Endodermal cell (in vitro differentiated cells): ENCODE data around the gene PPP1R14D. TPM values are rescaled to one million over a fixed set of nuclear protein-coding genes. Genes with fewer than 3 reads are reported as not detected.

Experiments
- DNase-seq: peaks from one replicate; pipeline ENCODE4 v3.0.0-alpha.2; 2017
- H3K27ac ChIP-seq: 2 replicates; pipeline ENCODE4 v1.5.1; 2013; ENCODE audit warnings: mild to moderate bottlenecking, low read depth, low read length, moderate library complexity
- H3K27me3 ChIP-seq: 2 replicates; pipeline ENCODE4 v1.6.1; 2013; ENCODE audit warnings: mild to moderate bottlenecking, low read length, moderate library complexity; ENCODE audit not compliant: insufficient read depth, control insufficient read depth, poor library complexity, severe bottlenecking
- H3K36me3 ChIP-seq: 2 replicates; pipeline ENCODE4 v1.7.0; 2013; ENCODE audit warnings: mild to moderate bottlenecking, low read length, moderate library complexity; ENCODE audit not compliant: control insufficient read depth, insufficient read depth
- H3K4me1 ChIP-seq: one replicate; pipeline ENCODE4 v1.7.0; 2013; ENCODE audit warnings: low read length; ENCODE audit not compliant: control insufficient read depth, insufficient read depth
- H3K4me3 ChIP-seq: 2 replicates; pipeline ENCODE4 v1.5.1; 2013; ENCODE audit warnings: mild to moderate bottlenecking, low read length, moderate library complexity
- H3K9ac ChIP-seq: 2 replicates; pipeline ENCODE4 v1.6.1; 2013; ENCODE audit warnings: mild to moderate bottlenecking, low read length, moderate library complexity; ENCODE audit not compliant: poor library complexity, severe bottlenecking; ENCODE audit errors: extremely low read depth
- H3K9me3 ChIP-seq: 2 replicates; pipeline ENCODE4 v1.6.1; 2013; ENCODE audit warnings: mild to moderate bottlenecking, low read length, moderate library complexity; ENCODE audit not compliant: control insufficient read depth
- H3K27ac Mint-ChIP-seq: 2 replicates; pipeline ENCODE4 v1.8.0; 2020; ENCODE audit warnings: mixed read lengths
- H3K27me3 Mint-ChIP-seq: 2 replicates; pipeline ENCODE4 v1.8.0; 2021; ENCODE audit warnings: mild to moderate bottlenecking, mixed read lengths; ENCODE audit not compliant: insufficient read depth
- H3K36me3 Mint-ChIP-seq: 2 replicates; pipeline ENCODE4 v1.8.0; 2020; ENCODE audit warnings: low read depth, mixed read lengths
- H3K4me1 Mint-ChIP-seq: 2 replicates; pipeline ENCODE4 v1.8.0; 2020; ENCODE audit warnings: mixed read lengths
- H3K4me3 Mint-ChIP-seq: 2 replicates; pipeline ENCODE4 v1.8.0; 2020; ENCODE audit warnings: mild to moderate bottlenecking, moderate library complexity, mixed read lengths
- H3K9me3 Mint-ChIP-seq: 2 replicates; pipeline ENCODE4 v1.8.0; 2020; ENCODE audit warnings: mild to moderate bottlenecking, mixed read lengths
- CTCF ChIP-seq: fragments of 200-600 bp; sonication (generic); conservative IDR thresholded peaks from 2 replicates; pipeline ENCODE4 v1.5.0; 2021; ENCODE audit warnings: antibody characterized with exemption, mild to moderate bottlenecking
- WGBS, 2 experiments: methylation state at CpG; one replicate each; pipeline versions ENCODE4 v1.1.5 to v1.1.7; 2013; ENCODE audit warnings: missing lambda C conversion rate in 2 of 2, mixed read lengths in 1 of 2; ENCODE audit not compliant: insufficient coverage in 1 of 2, insufficient read length in 1 of 2; 5-methylcytosine and 5-hydroxymethylcytosine counted together
- total RNA-seq, 2 donors: library from RNA; stranded (reverse); fragmentation: NEBNext Ultra II Directional in 1 of 2; extraction: Animal tissue kit (Norgen Biotek cat#: 25700) in 1 of 2; gene quantifications; 2 replicates in 1 of 2; 3 replicates in 1 of 2; pipeline ENCODE4 v1.2.1, GENCODE V29; 2021

PPP1R14D gene
- total RNA-seq, 2 donors from 2014 or later, result not detected

- Histone ChIP-seq H3K9ac (no peak overlapping the region), H3K36me3 (peaks cover 6% of the 10 kb centered on the region)
Measured at GRCh38 chr15:40793216-40793989, 35.1 kb downstream of the PPP1R14D start.

GRCh38 chr15:40792394-40792793 is 36.1 kb downstream of the PPP1R14D start:
- Mint-ChIP-seq H3K9me3 (no peaks in the 10 kb centered on the region), H3K4me3 (no peak overlapping the region), H3K27me3 (no peaks in the 10 kb centered on the region), H3K36me3 (peaks cover 16% of the 10 kb centered on the region), H3K4me1 (peaks cover 33% of the 10 kb centered on the region), H3K27ac (no peak overlapping the region)
- Histone ChIP-seq H3K4me3 (no peak overlapping the region), H3K36me3 (peaks cover 6% of the 10 kb centered on the region), H3K4me1 (peaks cover 3% of the 10 kb centered on the region), H3K9ac (no peak overlapping the region), H3K27me3 (no peaks in the 10 kb centered on the region), H3K9me3 (no peaks in the 10 kb centered on the region), H3K27ac (no peak overlapping the region)
- 90 to 99% methylated on average over 2 to 3 of the region's 3 CpGs for WGBS, 2 experiments
- DNase-seq, result no peak
- TF ChIP-seq CTCF, result no peak

More at GRCh38 chr15:40793216-40793989, 35.1 kb downstream of the PPP1R14D start:
- no peak for TF ChIP-seq CTCF
- Histone ChIP-seq H3K4me3 (no peak overlapping the region), H3K27ac (no peak overlapping the region), H3K4me1 (peaks cover 3% of the 10 kb centered on the region), H3K9me3 (no peaks in the 10 kb centered on the region), H3K27me3 (no peaks in the 10 kb centered on the region)
- DNase-seq, result no peak
- no peak overlapping the region for H3K4me3 Mint-ChIP-seq
- 96 to 99% methylated on average over 7 to 9 of the region's 9 CpGs for WGBS, 2 experiments
- H3K9me3 Mint-ChIP-seq, result no peaks in the 10 kb centered on the region
- H3K36me3 Mint-ChIP-seq, result peaks cover 16% of the 10 kb centered on the region
- H3K27ac Mint-ChIP-seq, result peak overlapping the region; percentile 15
- no peaks in the 10 kb centered on the region for H3K27me3 Mint-ChIP-seq
- peaks cover 30% of the 10 kb centered on the region for H3K4me1 Mint-ChIP-seq

GRCh38 chr15:40790718-40791117 is 37.8 kb downstream of the PPP1R14D start:
- peaks cover 7% of the 10 kb centered on the region for H3K4me1 ChIP-seq
- no peak for TF ChIP-seq CTCF
- no peaks in the 10 kb centered on the region for H3K27me3 Mint-ChIP-seq
- H3K27me3 ChIP-seq, result no peaks in the 10 kb centered on the region
- no peak overlapping the region for H3K4me3 ChIP-seq
- H3K27ac Mint-ChIP-seq, result no peak overlapping the region
- no peak overlapping the region for H3K27ac ChIP-seq
- 78 to 91% methylated on average over 2 to 3 of the region's 3 CpGs for WGBS, 2 experiments
- no peak for DNase-seq
- no peaks in the 10 kb centered on the region for H3K9me3 ChIP-seq
- no peak overlapping the region for H3K9ac ChIP-seq
- peaks cover 16% of the 10 kb centered on the region for H3K36me3 Mint-ChIP-seq
- H3K36me3 ChIP-seq, result peaks cover 6% of the 10 kb centered on the region
- no peaks in the 10 kb centered on the region for H3K9me3 Mint-ChIP-seq
- peaks cover 42% of the 10 kb centered on the region for H3K4me1 Mint-ChIP-seq
- H3K4me3 Mint-ChIP-seq, result no peak overlapping the region
